GM23338 (cell line): ENCODE results near the gene HAP1. TPM values are rescaled to one million over a fixed set of nuclear protein-coding genes. Genes with fewer than 3 reads are reported as not detected.

ENCODE experiments used
- ATAC-seq: fragments of 200-7000 bp; cut with Tn5 transposase; 3 replicates; pipeline ENCODE4 v1.9.1; 2020
- DNase-seq: peaks from one replicate; pipeline ENCODE4 v3.0.0-alpha.2; 2015; ENCODE audit warnings: low spot score
- H2AFZ ChIP-seq: fragments of 200-600 bp; sonication (generic); 2 replicates; pipeline ENCODE4 v1.8.0; 2016; ENCODE audit warnings: antibody characterized with exemption, mild to moderate bottlenecking, moderate library complexity
- H3F3A ChIP-seq: fragments of 200-600 bp; sonication (generic); replicated peaks from 2 replicates; pipeline ENCODE4 v1.8.0; 2017; ENCODE audit warnings: antibody characterized with exemption, mixed run types, low read depth
- H3K27ac ChIP-seq: fragments of 200-600 bp; sonication (generic); 2 replicates; pipeline ENCODE4 v1.6.1; 2016; ENCODE audit warnings: low read depth
- H3K27me3 ChIP-seq: fragments of 200-600 bp; sonication (generic); 2 replicates; pipeline ENCODE4 v1.8.0; 2016; ENCODE audit warnings: mild to moderate bottlenecking, mixed run types, moderate library complexity; ENCODE audit not compliant: insufficient read depth
- H3K36me3 ChIP-seq: fragments of 200-600 bp; sonication (generic); 2 replicates; pipeline ENCODE4 v1.8.0; 2016; ENCODE audit warnings: mild to moderate bottlenecking; ENCODE audit not compliant: insufficient read depth
- H3K4me1 ChIP-seq: fragments of 200-600 bp; sonication (generic); 2 replicates; pipeline ENCODE4 v1.8.0; 2016; ENCODE audit warnings: mild to moderate bottlenecking, moderate library complexity; ENCODE audit not compliant: insufficient read depth
- H3K4me2 ChIP-seq: fragments of 200-600 bp; sonication (generic); 2 replicates; pipeline ENCODE4 v1.7.1; 2017; ENCODE audit warnings: mixed run types
- H3K4me3 ChIP-seq: fragments of 200-600 bp; sonication (generic); 2 replicates; pipeline ENCODE4 v1.6.1; 2016; ENCODE audit warnings: mixed run types
- H3K79me2 ChIP-seq: fragments of 200-600 bp; sonication (generic); replicated peaks from 2 replicates; pipeline ENCODE4 v1.8.0; 2017; ENCODE audit warnings: mild to moderate bottlenecking; ENCODE audit not compliant: insufficient read depth
- H3K9me2 ChIP-seq: fragments of 200-600 bp; sonication (generic); 2 replicates; pipeline ENCODE4 v1.8.0; 2017; ENCODE audit not compliant: insufficient read depth
- H4K20me1 ChIP-seq: fragments of 200-600 bp; sonication (generic); replicated peaks from 2 replicates; pipeline ENCODE4 v1.8.0; 2017; ENCODE audit warnings: mild to moderate bottlenecking; ENCODE audit not compliant: insufficient read depth
- H3K27ac Mint-ChIP-seq: 2 replicates; pipeline ENCODE4 v1.8.0; 2020; ENCODE audit warnings: inconsistent platforms, mild to moderate bottlenecking, moderate library complexity, mixed read lengths
- H3K27me3 Mint-ChIP-seq: 3 replicates; pipeline ENCODE4 v1.8.0; 2022; ENCODE audit warnings: low read depth, mild to moderate bottlenecking, moderate library complexity, mixed read lengths, inconsistent platforms; ENCODE audit not compliant: insufficient read depth, poor library complexity
- H3K36me3 Mint-ChIP-seq: 3 replicates; pipeline ENCODE4 v1.8.0; 2021; ENCODE audit warnings: low read depth, mild to moderate bottlenecking, inconsistent platforms, moderate library complexity, mixed read lengths
- H3K4me1 Mint-ChIP-seq: 3 replicates; pipeline ENCODE4 v1.8.0; 2020; ENCODE audit warnings: mild to moderate bottlenecking, inconsistent platforms, mixed read lengths
- H3K4me3 Mint-ChIP-seq: 3 replicates; pipeline ENCODE4 v1.8.0; 2021; ENCODE audit warnings: moderate library complexity, mild to moderate bottlenecking, inconsistent platforms, mixed read lengths
- H3K9me3 Mint-ChIP-seq: 3 replicates; pipeline ENCODE4 v1.8.0; 2020; ENCODE audit warnings: moderate library complexity, mild to moderate bottlenecking, inconsistent platforms, mixed read lengths
- ETS1 ChIP-seq: IDR thresholded peaks from 2 replicates; pipeline ENCODE4 v1.6.1; 2016; ENCODE audit warnings: antibody characterized with exemption
- EZH2 ChIP-seq: fragments of 200-600 bp; sonication (generic); IDR thresholded peaks from one replicate; pipeline ENCODE4 v1.8.0; 2017; ENCODE audit warnings: antibody characterized with exemption, mild to moderate bottlenecking, low read depth; ENCODE audit not compliant: unreplicated experiment
- EZH2phosphoT487 ChIP-seq: fragments of 200-600 bp; sonication (generic); IDR thresholded peaks from one replicate; pipeline ENCODE4 v1.8.1; 2018; ENCODE audit warnings: antibody characterized with exemption; ENCODE audit not compliant: unreplicated experiment
- JUNB ChIP-seq: IDR thresholded peaks from one replicate; pipeline ENCODE4 v1.6.1; 2016; ENCODE audit warnings: antibody characterized with exemption; ENCODE audit not compliant: unreplicated experiment
- NANOG ChIP-seq: IDR thresholded peaks from 2 replicates; pipeline ENCODE4 v1.6.1; 2016; ENCODE audit warnings: antibody characterized with exemption, borderline replicate concordance
- POLR2AphosphoS5 ChIP-seq: IDR thresholded peaks from 2 replicates; pipeline ENCODE4 v1.6.1; 2016; ENCODE audit warnings: antibody characterized with exemption, low read depth
- STAT1 ChIP-seq: IDR thresholded peaks from one replicate; pipeline ENCODE4 v1.6.1; 2016; ENCODE audit warnings: antibody characterized with exemption; ENCODE audit not compliant: unreplicated experiment
- ZNF114 ChIP-seq: fragments of 250-450 bp; sonication (Bioruptor Pico); IDR thresholded peaks from 2 replicates; pipeline ENCODE4 v1.5.0; 2020; ENCODE audit warnings: mild to moderate bottlenecking, moderate library complexity
- ZNF331 ChIP-seq: fragments of 250-450 bp; sonication (Bioruptor Pico); IDR thresholded peaks from 2 replicates; pipeline ENCODE4 v1.5.0; 2020; ENCODE audit warnings: low read depth, mild to moderate bottlenecking, moderate library complexity
- polyA plus RNA-seq: library from polyadenylated mRNA; unstranded; fragments of >200 nt; fragmentation: Nextera tagmentation; extraction: Ambion mirVana; gene quantifications from 2 replicates; pipeline ENCODE4 v1.2.1, GENCODE V29; 2016
- total RNA-seq: library from RNA; depleted of rRNA; stranded (reverse); fragments of >200 nt; shearing (Covaris generic); gene quantifications from 2 replicates; pipeline ENCODE4 v1.2.3, GENCODE V29; 2014
- TF ChIP-seq, protein P1 (sequence below), 2 experiments: fragments of 200-600 bp in 1 of 2; sonication (generic) in 1 of 2; conservative IDR thresholded peaks; 2 replicates each; pipeline versions ENCODE4 v1.5.1 to v1.6.1; 2016 to 2017; ENCODE audit warnings: antibody characterized with exemption in 2 of 2, low read depth in 2 of 2, mild to moderate bottlenecking in 2 of 2, moderate library complexity in 1 of 2

The HAP1 gene
- total and polyA plus RNA-seq, 2 experiments from 2014 or later: 1.6 to 2.2 TPM

DNA sequence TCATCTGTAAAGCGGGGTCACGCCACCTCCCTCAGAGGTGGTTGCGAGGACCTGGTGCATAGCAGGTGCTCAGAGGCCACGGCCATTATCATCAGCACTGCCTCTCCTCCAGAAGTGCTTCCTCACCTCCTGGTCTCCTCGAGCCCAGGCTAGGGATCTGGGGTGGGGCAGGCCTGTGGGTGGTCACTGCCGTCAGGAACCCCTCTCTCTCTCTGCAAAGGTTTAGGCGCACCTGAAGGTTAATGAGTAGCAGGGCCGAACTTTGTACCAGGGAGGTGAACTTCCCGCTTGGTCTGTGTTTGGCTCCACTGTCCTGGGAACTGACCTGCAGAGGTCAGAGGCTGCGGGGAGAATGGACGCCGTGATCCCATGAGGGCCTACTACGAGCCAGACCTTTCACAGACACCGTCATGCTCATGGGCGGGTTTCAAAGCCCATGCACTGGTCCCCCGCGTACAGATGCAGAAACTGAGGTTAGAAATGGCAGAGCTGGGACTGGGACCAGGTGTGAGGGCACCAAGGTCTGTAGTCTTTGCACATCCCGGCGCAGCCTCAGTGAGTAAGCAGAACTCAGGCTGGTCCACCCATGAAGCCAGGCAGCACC lies 38.2 kb upstream of the HAP1 start:
- peaks cover 17% of the 10 kb centered on the region; the same call in 1 of the 2 replicates for H3F3A ChIP-seq
- DNase-seq (no peak), ATAC-seq (no peak)
- H3K36me3 ChIP-seq: peaks cover 6% of the 10 kb centered on the region
- Mint-ChIP-seq H3K36me3 (peaks cover 47% of the 10 kb centered on the region), H3K4me1 (peaks cover 52% of the 10 kb centered on the region), H3K9me3 (no peaks in the 10 kb centered on the region), H3K4me3 (no peak overlapping the region; the same call in 2 of the 3 replicates), H3K27ac (peak overlapping the region; percentile 94), H3K27me3 (peaks cover 13% of the 10 kb centered on the region)
- peaks cover 37% of the 10 kb centered on the region for H3K79me2 ChIP-seq
- no peaks in the 10 kb centered on the region; the same call in none of the 2 replicates for H4K20me1 ChIP-seq
- no peak overlapping the region for H2AFZ ChIP-seq
- 0 out of 2 replicates have a peak overlapping the region, but pooled peaks have one; percentile 13 for H3K4me3 ChIP-seq
- peak overlapping the region; percentile 68 for H3K4me2 ChIP-seq
- no peaks in the 10 kb centered on the region for H3K9me2 ChIP-seq
- peaks cover 52% of the 10 kb centered on the region for H3K4me1 ChIP-seq
- no peaks in the 10 kb centered on the region for H3K27me3 ChIP-seq
- TF ChIP-seq POLR2AphosphoS5: 0 out of 2 replicates have a peak, but pooled peaks have one; percentile 4
- TF ChIP-seq JUNB: no peak
- H3K27ac ChIP-seq: peak overlapping the region; percentile 79

- peaks cover 13% of the 10 kb centered on the region for H3K27me3 Mint-ChIP-seq
- no peaks in the 10 kb centered on the region for H3K9me2 ChIP-seq
- H4K20me1 ChIP-seq: no peaks in the 10 kb centered on the region; the same call in none of the 2 replicates
- 0 out of 2 replicates have a peak overlapping the region, but pooled peaks have one; percentile 13 for H3K4me3 ChIP-seq
- H3K27ac Mint-ChIP-seq: peak overlapping the region; percentile 94; the same call in 1 of the 2 replicates
- H3K4me1 ChIP-seq: peaks cover 47% of the 10 kb centered on the region
- H3F3A ChIP-seq: peaks cover 13% of the 10 kb centered on the region; the same call in 1 of the 2 replicates
- H3K36me3 ChIP-seq: peaks cover 7% of the 10 kb centered on the region
- TF ChIP-seq POLR2AphosphoS5: 0 out of 2 replicates have a peak, but pooled peaks have one; percentile 13
- no peak for TF ChIP-seq EZH2
- peaks cover 52% of the 10 kb centered on the region for H3K36me3 Mint-ChIP-seq
- ATAC-seq (peak; percentile 68), DNase-seq (peak; percentile 87)
- H3K9me3 Mint-ChIP-seq: no peaks in the 10 kb centered on the region
- H3K79me2 ChIP-seq: peaks cover 33% of the 10 kb centered on the region
- no peak overlapping the region; the same call in 2 of the 3 replicates for H3K4me3 Mint-ChIP-seq
- H3K4me1 Mint-ChIP-seq: peaks cover 48% of the 10 kb centered on the region
- peak overlapping the region; percentile 79 for H3K27ac ChIP-seq
- H3K27me3 ChIP-seq: no peaks in the 10 kb centered on the region
- H3K4me2 ChIP-seq: peak overlapping the region; percentile 68
- H2AFZ ChIP-seq: no peak overlapping the region
These were observed 37.8 kb upstream of the HAP1 start for GRCh38 chr17:41772218-41772585.

DNA sequence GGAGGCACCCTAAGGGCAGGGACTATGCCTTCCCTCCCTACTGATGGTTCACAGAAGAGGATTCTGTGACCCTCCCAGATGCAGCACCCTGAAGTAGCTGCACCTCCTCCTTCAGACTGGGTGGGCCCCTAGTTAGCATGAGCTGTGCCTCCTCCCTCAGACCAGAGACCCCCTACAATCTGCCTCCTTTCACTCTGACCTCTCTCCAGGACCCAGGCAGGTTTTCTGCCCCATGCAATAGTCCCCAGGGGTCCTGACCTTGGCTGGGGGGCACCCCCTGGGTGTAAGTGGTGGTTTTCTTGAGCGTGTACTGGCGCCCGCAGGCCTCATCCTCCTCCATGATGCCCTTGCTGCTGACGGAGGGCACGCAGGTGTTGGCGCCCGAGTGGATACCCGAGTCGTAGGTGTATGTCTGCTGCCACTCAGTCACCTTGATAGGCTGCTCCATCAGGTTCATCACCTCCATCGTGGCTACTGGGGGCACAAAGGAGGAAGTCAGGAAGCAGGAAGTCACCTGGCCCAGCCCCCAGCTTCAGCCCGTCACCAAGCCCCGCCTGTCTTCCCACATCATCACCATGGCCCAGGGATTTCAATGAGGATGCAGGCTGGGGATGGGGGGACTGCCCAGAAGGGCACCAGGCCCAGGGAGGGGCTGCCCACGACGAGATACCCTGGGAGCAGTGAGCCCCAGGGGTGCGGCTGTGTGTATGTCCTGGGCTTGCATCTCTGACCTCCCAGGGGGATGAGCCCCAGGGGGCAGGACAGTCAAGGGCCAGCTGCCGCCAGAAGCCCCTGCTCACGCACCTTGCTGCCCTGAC lies 37.2 kb upstream of the HAP1 start:
- H3F3A ChIP-seq: 0 out of 2 replicates have a peak, but pooled peaks cover 12% of the 10 kb centered on the region
- H3K4me2 ChIP-seq: peak overlapping the region; percentile 68
- H3K36me3 ChIP-seq: peaks cover 7% of the 10 kb centered on the region
- peaks cover 43% of the 10 kb centered on the region for H3K4me1 ChIP-seq
- no peak overlapping the region for H3K4me3 ChIP-seq
- no peak overlapping the region for H2AFZ ChIP-seq
- Mint-ChIP-seq H3K4me3 (no peak overlapping the region; the same call in 2 of the 3 replicates), H3K27me3 (peaks cover 13% of the 10 kb centered on the region), H3K27ac (peak overlapping the region; percentile 95), H3K9me3 (no peaks in the 10 kb centered on the region), H3K4me1 (peaks cover 46% of the 10 kb centered on the region), H3K36me3 (peaks cover 58% of the 10 kb centered on the region)
- no peaks in the 10 kb centered on the region; the same call in none of the 2 replicates for H4K20me1 ChIP-seq
- DNase-seq: no peak
- H3K27ac ChIP-seq: 0 out of 2 replicates have a peak overlapping the region, but pooled peaks have one; percentile 19
- no peak for ATAC-seq
- no peaks in the 10 kb centered on the region for H3K27me3 ChIP-seq
- no peaks in the 10 kb centered on the region for H3K9me2 ChIP-seq
- peaks cover 27% of the 10 kb centered on the region for H3K79me2 ChIP-seq
- TF ChIP-seq ZNF331 (CRISPR knock-in tag) (no peak), EZH2 (no peak), JUNB (no peak), ETS1 (no peak), EZH2phosphoT487 (no peak), NANOG (no peak), POLR2AphosphoS5 (no peak), STAT1 (no peak), ZNF114 (no peak)
- TF ChIP-seq, protein P1, sequence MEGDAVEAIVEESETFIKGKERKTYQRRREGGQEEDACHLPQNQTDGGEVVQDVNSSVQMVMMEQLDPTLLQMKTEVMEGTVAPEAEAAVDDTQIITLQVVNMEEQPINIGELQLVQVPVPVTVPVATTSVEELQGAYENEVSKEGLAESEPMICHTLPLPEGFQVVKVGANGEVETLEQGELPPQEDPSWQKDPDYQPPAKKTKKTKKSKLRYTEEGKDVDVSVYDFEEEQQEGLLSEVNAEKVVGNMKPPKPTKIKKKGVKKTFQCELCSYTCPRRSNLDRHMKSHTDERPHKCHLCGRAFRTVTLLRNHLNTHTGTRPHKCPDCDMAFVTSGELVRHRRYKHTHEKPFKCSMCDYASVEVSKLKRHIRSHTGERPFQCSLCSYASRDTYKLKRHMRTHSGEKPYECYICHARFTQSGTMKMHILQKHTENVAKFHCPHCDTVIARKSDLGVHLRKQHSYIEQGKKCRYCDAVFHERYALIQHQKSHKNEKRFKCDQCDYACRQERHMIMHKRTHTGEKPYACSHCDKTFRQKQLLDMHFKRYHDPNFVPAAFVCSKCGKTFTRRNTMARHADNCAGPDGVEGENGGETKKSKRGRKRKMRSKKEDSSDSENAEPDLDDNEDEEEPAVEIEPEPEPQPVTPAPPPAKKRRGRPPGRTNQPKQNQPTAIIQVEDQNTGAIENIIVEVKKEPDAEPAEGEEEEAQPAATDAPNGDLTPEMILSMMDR (conservative IDR thresholded peaks at IDR 0.05; ENCODE audit: low read depth in 2 of 2): no peak
